Measurements from ENCODE around the gene SORBS1. TPM values are rescaled to one million over a fixed set of nuclear protein-coding genes. Genes with fewer than 3 reads are reported as not detected.

Gene SORBS1
- total and polyA plus RNA-seq, 3 donors from 2014 or later: 34.4 to 46.6 (median 38.8) TPM

DNA sequence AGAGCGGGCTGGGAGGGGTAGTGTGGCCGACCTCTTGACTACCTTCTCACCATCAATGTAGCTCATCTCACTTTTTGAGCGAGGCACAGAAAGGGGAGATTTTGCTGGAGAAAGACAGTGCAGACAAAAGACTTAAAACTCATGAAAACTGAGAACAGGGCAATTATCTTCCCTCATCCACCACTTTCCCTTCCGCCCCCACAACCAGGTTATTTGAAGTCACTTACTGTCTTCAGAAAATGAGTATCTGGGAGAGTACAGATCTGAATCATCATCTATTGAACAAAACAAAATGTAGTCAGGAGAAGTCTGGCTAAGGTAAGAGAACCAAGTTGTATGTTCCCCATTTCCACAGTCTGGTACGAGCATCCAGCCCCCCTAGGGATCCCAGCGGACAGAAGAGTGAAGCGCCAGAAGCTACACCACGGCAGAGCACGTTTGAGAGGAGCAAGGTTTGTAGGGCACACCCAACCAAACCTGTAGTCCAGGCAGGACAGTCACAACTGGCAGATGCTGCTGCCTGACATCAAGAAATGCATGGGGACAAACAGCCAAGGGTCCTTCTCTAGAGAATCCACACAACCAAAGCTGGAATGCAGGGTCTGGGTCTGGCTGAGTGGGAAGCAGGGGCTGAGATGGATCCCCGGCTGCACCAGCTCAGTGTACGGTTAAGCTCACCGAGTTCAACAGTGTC is 177.0 kb downstream of the SORBS1 start:
- no peaks in the 10 kb centered on the region for H3K27me3 ChIP-seq
- no peaks in the 10 kb centered on the region for H3K9me3 ChIP-seq
- H3K4me3 ChIP-seq: no peak overlapping the region
- H3K36me3 ChIP-seq (ENCODE audit: low read depth, missing control alignments): no peaks in the 10 kb centered on the region
- DNase-seq: no peak
- H3K27ac ChIP-seq: no peak overlapping the region
- intact Hi-C loops (cut with DNase I; ENCODE audit: low total_unique reads): no loop called here
- peaks cover 5% of the 10 kb centered on the region for H3K4me1 ChIP-seq
- WGBS, 2 donors: 93 to 94% methylated on average over 9 to 12 of the region's 12 CpGs
- no peak for TF ChIP-seq POLR2A (IDR thresholded peaks at IDR 0.05)
- TF ChIP-seq, protein P1, sequence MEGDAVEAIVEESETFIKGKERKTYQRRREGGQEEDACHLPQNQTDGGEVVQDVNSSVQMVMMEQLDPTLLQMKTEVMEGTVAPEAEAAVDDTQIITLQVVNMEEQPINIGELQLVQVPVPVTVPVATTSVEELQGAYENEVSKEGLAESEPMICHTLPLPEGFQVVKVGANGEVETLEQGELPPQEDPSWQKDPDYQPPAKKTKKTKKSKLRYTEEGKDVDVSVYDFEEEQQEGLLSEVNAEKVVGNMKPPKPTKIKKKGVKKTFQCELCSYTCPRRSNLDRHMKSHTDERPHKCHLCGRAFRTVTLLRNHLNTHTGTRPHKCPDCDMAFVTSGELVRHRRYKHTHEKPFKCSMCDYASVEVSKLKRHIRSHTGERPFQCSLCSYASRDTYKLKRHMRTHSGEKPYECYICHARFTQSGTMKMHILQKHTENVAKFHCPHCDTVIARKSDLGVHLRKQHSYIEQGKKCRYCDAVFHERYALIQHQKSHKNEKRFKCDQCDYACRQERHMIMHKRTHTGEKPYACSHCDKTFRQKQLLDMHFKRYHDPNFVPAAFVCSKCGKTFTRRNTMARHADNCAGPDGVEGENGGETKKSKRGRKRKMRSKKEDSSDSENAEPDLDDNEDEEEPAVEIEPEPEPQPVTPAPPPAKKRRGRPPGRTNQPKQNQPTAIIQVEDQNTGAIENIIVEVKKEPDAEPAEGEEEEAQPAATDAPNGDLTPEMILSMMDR (IDR thresholded peaks at IDR 0.05): no peak

DNA sequence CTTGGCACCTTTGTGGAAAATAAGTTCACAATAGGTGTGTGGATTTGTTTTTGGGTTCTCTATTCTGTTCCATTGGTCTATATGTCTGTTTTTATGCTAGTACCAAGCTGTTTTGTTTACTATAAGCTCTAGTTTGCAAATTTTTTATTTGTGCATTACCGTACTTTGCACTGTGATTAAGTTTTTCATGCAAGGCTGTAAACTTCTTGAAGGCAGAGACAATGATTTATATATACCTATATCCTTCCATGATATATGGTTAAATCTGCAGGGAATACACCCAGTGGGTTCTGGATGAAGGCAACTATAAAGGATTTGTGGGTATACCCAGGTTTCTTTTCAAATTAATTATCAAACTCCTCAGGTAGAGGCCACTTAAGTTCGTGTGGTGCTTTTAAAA is 178.6 kb downstream of the SORBS1 start:
- H3K27ac ChIP-seq: no peak overlapping the region
- no peak overlapping the region for H3K4me3 ChIP-seq
- H3K9me3 ChIP-seq: no peaks in the 10 kb centered on the region
- H3K27me3 ChIP-seq: no peaks in the 10 kb centered on the region
- WGBS, 2 donors: 92 to 94% methylated on average over 2 of the region's 2 CpGs
- intact Hi-C loops (cut with DNase I; ENCODE audit: low total_unique reads): no loop called here
- DNase-seq: no peak
- no peaks in the 10 kb centered on the region for H3K4me1 ChIP-seq
- no peaks in the 10 kb centered on the region for H3K36me3 ChIP-seq (ENCODE audit: low read depth, missing control alignments)
- TF ChIP-seq, protein P1 (IDR thresholded peaks at IDR 0.05): no peak
- no peak for TF ChIP-seq POLR2A (IDR thresholded peaks at IDR 0.05)

DNA sequence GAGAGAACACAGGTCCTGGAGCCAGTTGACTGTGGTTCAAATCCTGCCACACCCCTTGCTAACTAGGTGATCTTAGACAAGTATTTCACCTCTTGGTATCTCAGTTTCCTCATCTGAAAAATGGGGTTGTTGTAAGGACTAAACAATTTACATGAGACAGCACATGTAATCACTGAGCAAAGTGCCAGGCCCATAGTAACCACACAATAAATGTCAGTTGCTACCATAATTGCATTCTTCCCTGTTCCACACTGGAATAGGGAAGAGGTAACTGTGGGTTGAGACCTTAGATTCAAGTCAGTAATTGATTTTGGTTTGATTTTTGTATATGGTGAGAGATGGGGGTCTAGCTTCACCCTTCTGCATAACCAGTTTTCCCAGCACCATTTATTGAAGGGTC is 179.0 kb downstream of the SORBS1 start:
- no peak for DNase-seq
- Histone ChIP-seq H3K27ac (no peak overlapping the region), H3K27me3 (no peaks in the 10 kb centered on the region), H3K4me3 (no peak overlapping the region), H3K9me3 (no peaks in the 10 kb centered on the region), H3K36me3 (ENCODE audit: low read depth, missing control alignments) (no peaks in the 10 kb centered on the region), H3K4me1 (no peaks in the 10 kb centered on the region)
- TF ChIP-seq, protein P1 (IDR thresholded peaks at IDR 0.05): no peak
- no peak for TF ChIP-seq POLR2A (IDR thresholded peaks at IDR 0.05)
- intact Hi-C loops (cut with DNase I; ENCODE audit: low total_unique reads): no loop called here

DNA sequence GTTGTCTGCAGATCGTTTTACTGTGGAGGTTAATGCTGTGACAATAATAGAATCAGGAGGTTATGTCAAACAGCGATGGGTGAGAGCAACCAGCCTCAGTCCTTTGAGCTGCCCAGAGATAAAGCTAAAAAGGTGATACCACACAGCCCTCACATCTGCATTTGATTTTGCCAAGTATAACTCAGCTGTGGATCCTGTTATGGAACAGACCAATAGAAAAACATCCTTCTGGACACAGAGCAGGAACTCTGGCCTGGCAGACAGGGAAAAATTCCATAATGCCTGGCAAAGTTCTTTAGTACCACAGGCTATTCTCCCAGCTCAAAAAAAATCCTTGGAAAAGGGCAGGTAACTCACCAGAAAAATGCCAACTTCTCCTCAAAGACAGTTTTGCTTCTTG is 183.2 kb downstream of the SORBS1 start:
- no peak for DNase-seq
- intact Hi-C loops (cut with DNase I; ENCODE audit: low total_unique reads): no loop called here
- TF ChIP-seq, protein P1 (IDR thresholded peaks at IDR 0.05): no peak
- no peak for TF ChIP-seq POLR2A (IDR thresholded peaks at IDR 0.05)
- Histone ChIP-seq H3K27me3 (no peaks in the 10 kb centered on the region), H3K9me3 (no peaks in the 10 kb centered on the region), H3K4me3 (no peak overlapping the region), H3K4me1 (no peaks in the 10 kb centered on the region), H3K27ac (peak overlapping the region; percentile 33 to 37), H3K36me3 (ENCODE audit: low read depth, missing control alignments) (no peaks in the 10 kb centered on the region)
- 39 to 51% methylated on average over 2 of the region's 2 CpGs for WGBS, 2 donors

DNA sequence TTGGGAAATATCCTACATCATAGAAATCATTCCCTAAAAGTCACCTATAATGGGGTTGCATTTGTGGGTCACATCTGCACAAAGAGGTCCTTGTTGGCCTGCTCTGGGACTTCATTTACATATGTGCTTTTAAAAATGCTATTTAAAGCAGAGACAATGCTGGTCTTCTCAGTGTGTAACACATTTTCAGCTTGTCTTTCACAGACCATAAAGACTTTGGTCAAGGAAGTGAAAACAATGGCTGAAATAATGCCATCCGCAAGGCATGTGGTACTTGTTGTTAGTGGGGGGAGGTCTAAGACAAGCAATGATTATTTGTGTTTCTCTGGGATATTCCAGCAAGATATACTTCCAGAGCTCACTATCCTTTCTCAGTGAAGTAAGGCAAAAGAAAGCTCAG is 185.8 kb downstream of the SORBS1 start:
- H3K36me3 ChIP-seq (ENCODE audit: low read depth, missing control alignments): no peaks in the 10 kb centered on the region
- no peaks in the 10 kb centered on the region for H3K9me3 ChIP-seq
- WGBS, 2 donors: 82 to 89% methylated on average over 1 of the region's 1 CpG
- TF ChIP-seq, protein P1 (IDR thresholded peaks at IDR 0.05): no peak
- no peak for TF ChIP-seq POLR2A (IDR thresholded peaks at IDR 0.05)
- intact Hi-C loops (cut with DNase I; ENCODE audit: low total_unique reads): no loop called here
- H3K27me3 ChIP-seq: no peaks in the 10 kb centered on the region
- H3K4me1 ChIP-seq: no peaks in the 10 kb centered on the region
- H3K27ac ChIP-seq: no peak overlapping the region
- no peak for DNase-seq
- no peak overlapping the region for H3K4me3 ChIP-seq

Measured in testis (tissue), 3 donors.